D721Med (cell line): ENCODE results near the gene RNF34.

Experiments used
- DNase-seq: peaks from one replicate; pipeline ENCODE4 v3.0.0; 2011; ENCODE audit warnings: low spot score; ENCODE audit not compliant: insufficient read length
- FAIRE-seq: peaks from 2 replicates; lab custom pipeline; 2011; peaks lifted over from hg19 to GRCh38; lab: Jason Lieb, UNC
- TF ChIP-seq, protein P1 (sequence below): IDR thresholded peaks from 2 replicates; pipeline ENCODE4 v1.5.1; 2012; ENCODE audit warnings: mild to moderate bottlenecking, control low read depth; ENCODE audit not compliant: insufficient read depth; ENCODE audit errors: missing control alignments

RNF34 gene

DNA sequence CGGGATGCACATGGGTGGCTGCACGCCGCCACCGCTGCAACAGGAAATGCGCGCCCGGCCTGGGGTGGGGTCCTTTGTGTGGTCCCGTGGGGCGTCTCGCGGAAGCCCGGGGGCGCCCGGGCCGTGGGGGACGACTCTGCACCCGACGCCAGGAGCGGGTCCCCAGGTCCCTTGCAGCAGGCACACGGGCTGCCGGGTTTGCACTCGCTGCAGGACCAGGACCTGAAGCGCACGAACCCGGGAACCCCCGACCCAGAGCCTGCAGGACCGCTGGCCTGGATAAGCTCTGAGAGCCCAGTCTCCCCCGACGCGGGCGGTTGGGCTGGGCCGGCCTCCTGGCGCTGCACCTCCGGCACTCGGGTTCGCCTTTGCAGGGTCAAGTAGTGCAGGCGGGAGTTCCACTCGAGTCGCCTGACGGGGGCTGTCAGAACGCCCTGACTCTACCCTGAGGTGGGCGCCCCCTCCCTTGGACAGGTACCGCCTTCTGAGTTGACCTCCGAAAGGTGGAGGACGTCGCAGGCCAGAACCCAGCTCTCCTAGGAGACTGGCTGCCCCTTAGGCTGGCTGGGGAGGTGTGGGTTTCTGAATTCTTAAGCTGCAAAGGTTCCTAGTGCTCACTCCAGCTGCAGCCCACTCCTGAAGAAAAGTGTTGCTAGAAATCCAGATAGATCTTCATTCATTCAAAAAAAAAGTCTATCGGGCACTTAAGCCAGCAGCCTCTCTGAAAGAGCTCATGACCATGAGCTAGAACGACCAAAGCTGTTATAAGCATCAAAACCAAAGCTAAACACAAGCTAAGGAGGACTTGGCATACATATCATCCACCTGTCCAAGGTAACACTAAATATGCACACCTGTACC lies 68.0 kb downstream of the RNF34 start:
- TF ChIP-seq, protein P1, sequence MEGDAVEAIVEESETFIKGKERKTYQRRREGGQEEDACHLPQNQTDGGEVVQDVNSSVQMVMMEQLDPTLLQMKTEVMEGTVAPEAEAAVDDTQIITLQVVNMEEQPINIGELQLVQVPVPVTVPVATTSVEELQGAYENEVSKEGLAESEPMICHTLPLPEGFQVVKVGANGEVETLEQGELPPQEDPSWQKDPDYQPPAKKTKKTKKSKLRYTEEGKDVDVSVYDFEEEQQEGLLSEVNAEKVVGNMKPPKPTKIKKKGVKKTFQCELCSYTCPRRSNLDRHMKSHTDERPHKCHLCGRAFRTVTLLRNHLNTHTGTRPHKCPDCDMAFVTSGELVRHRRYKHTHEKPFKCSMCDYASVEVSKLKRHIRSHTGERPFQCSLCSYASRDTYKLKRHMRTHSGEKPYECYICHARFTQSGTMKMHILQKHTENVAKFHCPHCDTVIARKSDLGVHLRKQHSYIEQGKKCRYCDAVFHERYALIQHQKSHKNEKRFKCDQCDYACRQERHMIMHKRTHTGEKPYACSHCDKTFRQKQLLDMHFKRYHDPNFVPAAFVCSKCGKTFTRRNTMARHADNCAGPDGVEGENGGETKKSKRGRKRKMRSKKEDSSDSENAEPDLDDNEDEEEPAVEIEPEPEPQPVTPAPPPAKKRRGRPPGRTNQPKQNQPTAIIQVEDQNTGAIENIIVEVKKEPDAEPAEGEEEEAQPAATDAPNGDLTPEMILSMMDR, result no peak
- FAIRE-seq (no peak), DNase-seq (no peak)

DNA sequence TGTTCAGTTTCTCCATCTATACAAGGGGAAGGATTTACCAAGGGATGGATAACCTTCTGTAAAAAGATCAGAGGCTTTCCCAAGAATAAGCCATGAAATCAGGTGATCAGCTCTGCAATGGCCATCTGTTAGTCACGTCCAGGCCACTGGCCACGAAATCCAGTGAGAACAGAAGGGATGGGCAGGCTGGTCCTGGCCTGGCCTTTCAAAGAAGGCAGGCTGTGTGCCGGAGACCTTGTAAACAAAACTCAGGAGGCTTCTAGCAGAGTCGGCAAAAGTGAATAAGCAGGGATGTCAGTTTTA lies 68.5 kb downstream of the RNF34 start:
- DNase-seq (no peak), FAIRE-seq (peak; percentile 32)

GRCh38 chr12:121470751-121471150 lies 70.8 kb downstream of the RNF34 start:
- FAIRE-seq (no peak), DNase-seq (no peak)
- TF ChIP-seq, protein P1, result no peak

More for the DNA sequence above, 68.5 kb downstream of the RNF34 start:
- TF ChIP-seq, protein P1, result no peak

GRCh38 chr12:121472150-121472905 lies 72.4 kb downstream of the RNF34 start:
- TF ChIP-seq, protein P1, result no peak
- no peak for FAIRE-seq

More at GRCh38 chr12:121472150-121472905, 72.4 kb downstream of the RNF34 start:
- DNase-seq, result no peak
